ENCODE data around the gene NBEA. TPM values are rescaled to one million over a fixed set of nuclear protein-coding genes. Genes with fewer than 3 reads are reported as not detected.

The NBEA gene
- total and polyA plus RNA-seq, 11 donors = 5.0 to 39.2 (median 23.2) TPM

- H3K4me1 ChIP-seq = peaks cover 0 to 29% (median 0%) of the 10 kb centered on the region in 12 donors
- 95 to 98% (median 97%) methylated on average over 6 of the region's 6 CpGs for WGBS, 4 donors
- ATAC-seq (no peak), DNase-seq (no peak)
- intact Hi-C loops (cut with DNase I) = loop anchor here in 1 of 10 donors (10.0 kb wide), 1 partner anchor 1068 kb away; no protein-coding TSS in a partner anchor
- peaks cover 0 to 13% (median 0%) of the 10 kb centered on the region in 9 donors for H3K36me3 ChIP-seq
- H3K4me3 ChIP-seq = no peak overlapping the region
- no peak overlapping the region for H3K27ac ChIP-seq
- TF ChIP-seq CTCF (IDR thresholded peaks at IDR 0.05) = no peak
- H3K9me3 ChIP-seq = no peaks in the 10 kb centered on the region
- no peaks in the 10 kb centered on the region for H3K27me3 ChIP-seq
Measured at GRCh38 chr13:35143123-35143522, 201.1 kb downstream of the NBEA start.

GRCh38 chr13:35144166-35144890 is 202.3 kb downstream of the NBEA start:
- ATAC-seq (peak in 1 of 4 donors; percentile 29), DNase-seq (no peak)
- TF ChIP-seq POLR2A (IDR thresholded peaks at IDR 0.05) (no peak), CTCF (IDR thresholded peaks at IDR 0.05) (no peak)
- Histone ChIP-seq H3K36me3 (peaks cover 0 to 13% (median 0%) of the 10 kb centered on the region in 9 donors), H3K27ac (peak overlapping the region in 1 of 12 donors; percentile 53), H3K9me3 (no peaks in the 10 kb centered on the region), H3K4me3 (no peak overlapping the region), H3K4me1 (peaks cover 0 to 25% (median 0%) of the 10 kb centered on the region in 12 donors), H3K27me3 (no peaks in the 10 kb centered on the region)
- 51 to 58% (median 55%) methylated on average over 2 of the region's 2 CpGs for WGBS, 4 donors
- intact Hi-C loops (cut with DNase I) = loop anchor here in 1 of 10 donors (10.0 kb wide), 1 partner anchor 1070 kb away; no protein-coding TSS in a partner anchor

GRCh38 chr13:35146686-35147085 is 204.6 kb downstream of the NBEA start:
- DNase-seq (no peak), ATAC-seq (no peak)
- Histone ChIP-seq H3K4me1 (peaks cover 0 to 14% (median 0%) of the 10 kb centered on the region in 12 donors), H3K9me3 (no peaks in the 10 kb centered on the region), H3K27ac (no peak overlapping the region), H3K36me3 (peaks cover 0 to 13% (median 0%) of the 10 kb centered on the region in 9 donors), H3K4me3 (no peak overlapping the region), H3K27me3 (no peaks in the 10 kb centered on the region)
- TF ChIP-seq CTCF (IDR thresholded peaks at IDR 0.05) = no peak
- no peak for TF ChIP-seq POLR2A (IDR thresholded peaks at IDR 0.05)
- WGBS, 4 donors = 71 to 88% (median 81%) methylated on average over 1 of the region's 1 CpG
- intact Hi-C loops (cut with DNase I) = loop anchor here in 1 of 10 donors (10.0 kb wide), 1 partner anchor 1072 kb away; no protein-coding TSS in a partner anchor

- H3K4me3 ChIP-seq = no peak overlapping the region
- ATAC-seq (peak; percentile 37 to 65 (median 44)), DNase-seq (peak in 2 of 5 donors; percentile 18 to 24)
- no peaks in the 10 kb centered on the region for H3K9me3 ChIP-seq
- intact Hi-C loops (cut with DNase I) = loop anchor here (1.0 to 10.0 kb wide), 10 partner anchors 202 to 1355 kb away; partner anchors contain the start of gene NBEA (in 2 of the 10)
- H3K27ac ChIP-seq = no peak overlapping the region
- H3K4me1 ChIP-seq = peaks cover 0 to 8% (median 0%) of the 10 kb centered on the region in 12 donors
- 41 to 51% (median 47%) methylated on average over 3 of the region's 3 CpGs for WGBS, 4 donors
- no peaks in the 10 kb centered on the region for H3K27me3 ChIP-seq
- H3K36me3 ChIP-seq = peaks cover 0 to 16% (median 0%) of the 10 kb centered on the region in 9 donors
- no peak for TF ChIP-seq POLR2A (IDR thresholded peaks at IDR 0.05)
- peak; percentile 58 to 85 (median 74) for TF ChIP-seq CTCF (IDR thresholded peaks at IDR 0.05)
Measured at GRCh38 chr13:35157143-35157755, 215.2 kb downstream of the NBEA start.

All from heart left ventricle (tissue), 16 donors.